ENCODE results near the gene ALAS2.
"Not testable (repeated sequence)": the region's sequence is repeated elsewhere in the genome, so short reads cannot be mapped to it uniquely, and the experiment has no call there.

Gene ALAS2, protein sequence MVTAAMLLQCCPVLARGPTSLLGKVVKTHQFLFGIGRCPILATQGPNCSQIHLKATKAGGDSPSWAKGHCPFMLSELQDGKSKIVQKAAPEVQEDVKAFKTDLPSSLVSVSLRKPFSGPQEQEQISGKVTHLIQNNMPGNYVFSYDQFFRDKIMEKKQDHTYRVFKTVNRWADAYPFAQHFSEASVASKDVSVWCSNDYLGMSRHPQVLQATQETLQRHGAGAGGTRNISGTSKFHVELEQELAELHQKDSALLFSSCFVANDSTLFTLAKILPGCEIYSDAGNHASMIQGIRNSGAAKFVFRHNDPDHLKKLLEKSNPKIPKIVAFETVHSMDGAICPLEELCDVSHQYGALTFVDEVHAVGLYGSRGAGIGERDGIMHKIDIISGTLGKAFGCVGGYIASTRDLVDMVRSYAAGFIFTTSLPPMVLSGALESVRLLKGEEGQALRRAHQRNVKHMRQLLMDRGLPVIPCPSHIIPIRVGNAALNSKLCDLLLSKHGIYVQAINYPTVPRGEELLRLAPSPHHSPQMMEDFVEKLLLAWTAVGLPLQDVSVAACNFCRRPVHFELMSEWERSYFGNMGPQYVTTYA

GRCh38 chrX:55030271-55031205 lies at the start of gene ALAS2:
ALAS2 (minus strand) TSS chrX:55030977; CDS start chrX:55026000, 4,977 bp downstream.
- no peak for DNase-seq (ENCODE audit: low read depth in 2 of 2)

GRCh38 chrX:55074851-55075467 lies 44.2 kb upstream of the ALAS2 start, which contains the start of gene PAGE2B:
PAGE2B (plus strand) TSS chrX:55075030; CDS start chrX:55076042, 1,012 bp downstream.
- no peak for DNase-seq (ENCODE audit: low read depth in 2 of 2)

DNA sequence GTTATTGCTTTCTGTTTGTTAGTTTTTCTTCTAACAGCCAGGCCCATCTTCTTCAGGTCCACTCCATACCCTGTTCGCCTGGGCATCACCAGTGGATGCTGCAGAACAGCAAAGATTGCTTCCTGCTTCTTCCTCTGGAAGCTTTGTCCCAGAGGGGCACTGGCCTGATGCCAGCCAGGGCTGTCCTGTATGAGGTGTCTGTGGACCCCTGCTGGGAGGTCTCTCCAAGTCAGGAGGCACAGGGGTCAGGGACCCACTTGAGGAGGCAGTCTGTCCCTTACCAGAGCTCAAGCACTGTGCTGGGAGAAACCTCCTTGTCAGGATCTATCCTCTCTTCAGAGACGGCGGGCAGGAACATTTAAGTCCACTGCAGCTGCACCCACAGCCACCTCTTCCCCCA lies 41.5 kb upstream of the ALAS2 start:
- no peak for DNase-seq (ENCODE audit: low read depth in 2 of 2)

DNA sequence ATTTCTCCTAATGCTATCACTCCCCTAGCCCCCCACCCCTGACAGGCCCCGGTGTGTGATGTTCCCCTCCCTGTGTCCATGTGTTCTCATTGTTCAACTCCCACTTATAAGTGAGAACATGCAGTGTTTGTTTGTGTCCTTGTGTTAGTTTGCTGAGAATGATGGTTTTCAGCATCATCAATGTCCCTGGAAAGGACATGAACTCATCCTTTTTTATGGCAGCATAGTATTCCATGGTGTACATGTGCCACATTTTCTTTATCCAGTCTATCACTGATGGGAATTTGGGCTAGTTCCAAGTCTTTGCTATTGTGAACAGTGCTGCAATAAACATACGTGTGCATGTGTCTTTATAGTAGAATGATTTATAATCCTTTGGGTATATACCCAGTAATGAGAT lies 36.4 kb upstream of the ALAS2 start:
- DNase-seq (ENCODE audit: low read depth in 2 of 2) = not testable (repeated sequence)

GRCh38 chrX:55057675-55058249 lies 27.0 kb upstream of the ALAS2 start:
- DNase-seq (ENCODE audit: low read depth in 2 of 2) = peak in 1 of 2 donors; percentile 12

GRCh38 chrX:55056820-55057674 lies 26.3 kb upstream of the ALAS2 start:
- DNase-seq (ENCODE audit: low read depth in 2 of 2) = no peak

- not testable (repeated sequence) for DNase-seq (ENCODE audit: low read depth in 2 of 2)
Measured at GRCh38 chrX:55050599-55050998, 19.8 kb upstream of the ALAS2 start.

- no peak for DNase-seq (ENCODE audit: low read depth in 2 of 2)
Measured at GRCh38 chrX:55041514-55041913, 10.7 kb upstream of the ALAS2 start.

GRCh38 chrX:55039471-55039870 lies 8.7 kb upstream of the ALAS2 start:
- no peak for DNase-seq (ENCODE audit: low read depth in 2 of 2)

GRCh38 chrX:55033429-55033828 lies 2.7 kb upstream of the ALAS2 start:
- no peak for DNase-seq (ENCODE audit: low read depth in 2 of 2)

GRCh38 chrX:55029291-55029690 lies 1.5 kb downstream of the ALAS2 start:
- no peak for DNase-seq (ENCODE audit: low read depth in 2 of 2)

GRCh38 chrX:55028611-55029010 lies 2.2 kb downstream of the ALAS2 start:
- no peak for DNase-seq (ENCODE audit: low read depth in 2 of 2)

GRCh38 chrX:55028040-55028439 lies 2.7 kb downstream of the ALAS2 start:
- DNase-seq (ENCODE audit: low read depth in 2 of 2) = no peak

- no peak for DNase-seq (ENCODE audit: low read depth in 2 of 2)
Measured at GRCh38 chrX:55026840-55027239, 3.9 kb downstream of the ALAS2 start.

DNA sequence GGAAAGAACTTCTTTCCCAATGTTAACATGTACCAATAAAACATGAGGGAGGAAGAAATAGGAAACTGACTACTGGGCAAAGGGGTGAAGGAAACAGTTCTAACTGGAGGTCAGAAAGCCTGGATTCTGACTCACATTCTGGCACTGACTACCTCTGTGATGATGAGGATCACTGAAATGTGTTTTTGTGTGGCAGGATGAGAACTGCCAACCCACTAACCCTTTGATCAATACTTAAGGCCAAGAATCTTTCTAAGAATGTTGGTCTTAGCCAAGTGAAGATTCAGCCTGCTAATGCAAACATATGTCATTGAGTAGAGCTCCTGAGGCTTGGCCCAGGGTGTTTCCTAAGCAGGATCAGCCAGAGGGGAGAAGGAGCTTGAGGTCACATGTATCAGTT lies 4.6 kb downstream of the ALAS2 start:
- no peak for DNase-seq (ENCODE audit: low read depth in 2 of 2)

- no peak for DNase-seq (ENCODE audit: low read depth in 2 of 2)
Measured at GRCh38 chrX:55014897-55015299, 15.9 kb downstream of the ALAS2 start.

DNA sequence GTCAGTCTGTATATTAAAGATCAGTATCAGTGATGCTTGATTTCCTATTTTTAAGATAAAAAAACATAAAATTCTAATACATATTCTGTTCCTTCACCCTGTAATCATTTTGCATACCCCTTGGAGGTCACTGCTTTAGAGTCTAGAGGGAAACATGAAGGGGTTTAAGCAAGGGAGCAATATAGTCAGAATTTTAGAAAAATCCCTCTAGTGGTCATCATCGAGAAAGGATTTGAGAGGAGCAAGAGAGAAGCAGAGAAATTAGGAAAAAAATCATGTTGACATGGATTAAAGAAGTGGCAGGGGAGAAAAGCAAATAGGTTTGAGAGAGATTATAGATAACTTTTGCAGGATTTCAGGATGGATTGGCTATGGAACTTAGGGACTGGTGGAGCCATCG lies 19.5 kb downstream of the ALAS2 start:
- DNase-seq (ENCODE audit: low read depth in 2 of 2) = no peak

DNA sequence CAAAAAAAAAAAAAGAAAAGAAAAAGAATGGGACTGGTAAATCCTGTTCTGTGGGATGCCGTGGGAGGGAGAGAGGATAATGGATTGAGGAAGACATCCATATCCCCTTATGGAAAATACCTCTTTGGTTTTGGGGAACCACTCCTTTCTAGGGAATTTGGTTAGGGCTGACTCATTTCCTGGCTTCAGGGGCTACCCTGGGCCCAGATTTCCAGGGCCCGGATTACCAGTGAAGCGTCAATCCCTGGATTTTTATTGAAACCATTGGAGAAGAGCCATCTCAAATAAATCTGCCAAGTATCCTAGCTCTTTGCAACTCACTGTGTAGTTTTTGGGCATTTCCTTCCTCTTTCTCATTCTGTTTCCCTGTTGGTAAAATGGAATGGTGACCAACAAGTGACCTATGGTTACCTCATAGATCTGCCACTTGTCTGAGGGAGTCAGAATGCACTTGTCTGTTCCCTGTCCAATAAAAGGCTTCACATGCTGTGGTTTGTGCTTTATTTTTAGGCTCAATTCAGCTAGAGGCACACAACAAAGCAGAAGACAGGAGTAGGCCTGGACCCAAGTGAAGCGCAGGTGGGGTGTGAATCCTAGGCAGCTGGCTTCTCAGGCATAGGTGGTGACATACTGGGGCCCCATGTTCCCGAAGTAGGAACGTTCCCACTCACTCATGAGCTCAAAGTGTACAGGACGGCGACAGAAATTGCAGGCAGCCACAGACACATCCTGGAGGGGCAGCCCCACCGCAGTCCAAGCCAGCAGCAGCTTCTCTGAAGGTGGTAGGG lies 22.0 kb downstream of the ALAS2 start:
- DNase-seq (ENCODE audit: low read depth in 2 of 2) = no peak

GRCh38 chrX:55007656-55008055 lies 23.1 kb downstream of the ALAS2 start:
- no peak for DNase-seq (ENCODE audit: low read depth in 2 of 2)
